ENCODE measurements around the gene PRDM16. TPM values are rescaled to one million over a fixed set of nuclear protein-coding genes. Genes with fewer than 3 reads are reported as not detected.

PRDM16 gene
- polyA plus RNA-seq, 2 of the 4 experiments (the other 2 are of a cell fraction) = 0.03 to 0.35 TPM

DNA sequence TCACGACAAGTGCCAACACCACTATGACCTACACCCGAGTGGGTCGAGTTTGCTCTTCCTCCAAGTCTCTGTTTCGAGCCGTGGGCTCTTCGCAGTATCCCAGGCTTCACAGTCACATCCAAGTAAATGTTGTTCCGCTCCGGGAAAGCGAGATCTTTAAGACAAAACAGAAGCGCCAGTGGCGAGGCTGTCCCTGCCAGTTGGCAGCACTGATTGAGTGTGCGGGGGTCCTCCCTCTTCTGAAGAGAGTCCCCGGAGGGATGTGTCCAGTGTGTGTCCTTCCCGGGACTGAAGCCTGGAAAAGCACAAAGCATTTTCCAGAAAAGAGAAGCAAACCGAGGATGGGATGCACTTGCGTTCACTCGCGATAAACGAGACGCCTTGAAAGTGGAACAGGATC is 158.9 kb downstream of the PRDM16 start:
- no peak for DNase-seq (ENCODE audit: low read depth in 1 of 2, low spot score in 1 of 2)
- ChIA-PET CTCF (no interaction called here), POLR2A (no interaction called here)
- Histone ChIP-seq H3K4me2 (no peak overlapping the region), H3K4me1 (no peaks in the 10 kb centered on the region), H3K9me3 (no peaks in the 10 kb centered on the region), H3K27ac (no peak overlapping the region), H3K4me3 (no peak overlapping the region)
- no peak for TF ChIP-seq BCL3 (IDR thresholded peaks at IDR 0.05)
- TF ChIP-seq HDAC2 (IDR thresholded peaks at IDR 0.05) = no peak
- TF ChIP-seq KDM5A (IDR thresholded peaks at IDR 0.05) = no peak
- TF ChIP-seq, protein P1, sequence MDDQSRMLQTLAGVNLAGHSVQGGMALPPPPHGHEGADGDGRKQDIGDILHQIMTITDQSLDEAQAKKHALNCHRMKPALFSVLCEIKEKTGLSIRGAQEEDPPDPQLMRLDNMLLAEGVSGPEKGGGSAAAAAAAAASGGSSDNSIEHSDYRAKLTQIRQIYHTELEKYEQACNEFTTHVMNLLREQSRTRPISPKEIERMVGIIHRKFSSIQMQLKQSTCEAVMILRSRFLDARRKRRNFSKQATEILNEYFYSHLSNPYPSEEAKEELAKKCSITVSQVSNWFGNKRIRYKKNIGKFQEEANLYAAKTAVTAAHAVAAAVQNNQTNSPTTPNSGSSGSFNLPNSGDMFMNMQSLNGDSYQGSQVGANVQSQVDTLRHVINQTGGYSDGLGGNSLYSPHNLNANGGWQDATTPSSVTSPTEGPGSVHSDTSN (IDR thresholded peaks at IDR 0.05) = no peak
- TF ChIP-seq TP53 (CRISPR knock-in tag; IDR thresholded peaks at IDR 0.05) = no peak
- TF ChIP-seq CHD4 (IDR thresholded peaks at IDR 0.05; ENCODE audit: borderline replicate concordance) = no peak
- TF ChIP-seq, protein P2, sequence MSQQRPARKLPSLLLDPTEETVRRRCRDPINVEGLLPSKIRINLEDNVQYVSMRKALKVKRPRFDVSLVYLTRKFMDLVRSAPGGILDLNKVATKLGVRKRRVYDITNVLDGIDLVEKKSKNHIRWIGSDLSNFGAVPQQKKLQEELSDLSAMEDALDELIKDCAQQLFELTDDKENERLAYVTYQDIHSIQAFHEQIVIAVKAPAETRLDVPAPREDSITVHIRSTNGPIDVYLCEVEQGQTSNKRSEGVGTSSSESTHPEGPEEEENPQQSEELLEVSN (IDR thresholded peaks at IDR 0.05; ENCODE audit: borderline replicate concordance, low read depth) = no peak
- TF ChIP-seq EHMT2 (IDR thresholded peaks at IDR 0.05; ENCODE audit: low read depth) = no peak
- no peak for TF ChIP-seq ZSCAN20 (CRISPR knock-in tag; IDR thresholded peaks at IDR 0.05)
- no peak for TF ChIP-seq TFCP2L1 (CRISPR knock-in tag; IDR thresholded peaks at IDR 0.05)
- no peak for TF ChIP-seq PHF8 (IDR thresholded peaks at IDR 0.05; ENCODE audit: borderline replicate concordance, low read depth)
- TF ChIP-seq, protein P3, sequence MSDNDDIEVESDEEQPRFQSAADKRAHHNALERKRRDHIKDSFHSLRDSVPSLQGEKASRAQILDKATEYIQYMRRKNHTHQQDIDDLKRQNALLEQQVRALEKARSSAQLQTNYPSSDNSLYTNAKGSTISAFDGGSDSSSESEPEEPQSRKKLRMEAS (IDR thresholded peaks at IDR 0.05) = no peak
- no peak for TF ChIP-seq FOSL2 (IDR thresholded peaks at IDR 0.05)
- no peak for TF ChIP-seq FOSL2 (CRISPR knock-in tag; IDR thresholded peaks at IDR 0.05)
- no peak for TF ChIP-seq CHD2 (IDR thresholded peaks at IDR 0.05; ENCODE audit: low read length, partially characterized antibody)
- no peak for TF ChIP-seq CEBPB (IDR thresholded peaks at IDR 0.05)
- TF ChIP-seq HES2 (IDR thresholded peaks at IDR 0.05) = no peak
- TF ChIP-seq SMC3 (IDR thresholded peaks at IDR 0.05) = no peak
- no peak for TF ChIP-seq HOXA7 (CRISPR knock-in tag; IDR thresholded peaks at IDR 0.05)
- no peak for ATAC-seq
- no peak for FAIRE-seq
- WGBS (ENCODE audit: missing lambda C conversion rate) = 48% methylated on average over 18 of the region's 20 CpGs

GRCh38 chr1:3229081-3229725 is 160.2 kb downstream of the PRDM16 start:
- DNase-seq (ENCODE audit: low read depth in 1 of 2, low spot score in 1 of 2) (no peak), FAIRE-seq (no peak), ATAC-seq (no peak)
- no peak overlapping the region for H3K4me2 ChIP-seq
- no peak for TF ChIP-seq HDAC2 (IDR thresholded peaks at IDR 0.05)
- TF ChIP-seq HES2 (IDR thresholded peaks at IDR 0.05) = no peak
- no peak for TF ChIP-seq ZC3H11A (IDR thresholded peaks at IDR 0.05)
- no peak for TF ChIP-seq GATA3 (IDR thresholded peaks at IDR 0.05; ENCODE audit: borderline replicate concordance)
- no peak for TF ChIP-seq MYC (IDR thresholded peaks at IDR 0.05; ENCODE audit: borderline replicate concordance, low read length)
- TF ChIP-seq HMGXB4 (CRISPR knock-in tag; IDR thresholded peaks at IDR 0.05; ENCODE audit: borderline replicate concordance) = no peak
- no peak for TF ChIP-seq RCOR1 (IDR thresholded peaks at IDR 0.05; ENCODE audit: low read depth, low read length)
- no peak for TF ChIP-seq CHD4 (IDR thresholded peaks at IDR 0.05; ENCODE audit: borderline replicate concordance)
- no peak for TF ChIP-seq HOXB13 (CRISPR knock-in tag; IDR thresholded peaks at IDR 0.05; ENCODE audit: low read depth)
- TF ChIP-seq EHMT2 (IDR thresholded peaks at IDR 0.05; ENCODE audit: low read depth) = no peak
- no peak for TF ChIP-seq NR3C1 (IDR thresholded peaks at IDR 0.05)
- TF ChIP-seq BCL3 (IDR thresholded peaks at IDR 0.05) = no peak
- TF ChIP-seq TFCP2L1 (CRISPR knock-in tag; IDR thresholded peaks at IDR 0.05) = no peak
- TF ChIP-seq EP300 (IDR thresholded peaks at IDR 0.05) = no peak
- no peak for TF ChIP-seq PHF8 (IDR thresholded peaks at IDR 0.05; ENCODE audit: borderline replicate concordance, low read depth)
- TF ChIP-seq POLR2A (IDR thresholded peaks at IDR 0.05; ENCODE audit: low read length) = no peak
- H3K9me3 ChIP-seq = no peaks in the 10 kb centered on the region
- WGBS (ENCODE audit: missing lambda C conversion rate) = 21% methylated on average over 9 of the region's 14 CpGs
- CTCF ChIA-PET = no interaction called here
- H3K4me3 ChIP-seq = no peak overlapping the region
- POLR2A ChIA-PET = no interaction called here
- H3K27ac ChIP-seq = no peak overlapping the region
- H3K4me1 ChIP-seq = no peaks in the 10 kb centered on the region

Data from A549 (cell line).